KMS-11 (cell line): Measurements from ENCODE around the gene GPS1.

Experiments
- H2AFZ ChIP-seq: fragments of 200-600 bp; sonication (generic); 2 replicates; pipeline ENCODE4 v1.6.1; 2016; ENCODE audit warnings: antibody characterized with exemption, mixed run types, low read depth
- H3K27ac ChIP-seq: fragments of 200-600 bp; sonication (generic); 2 replicates; pipeline ENCODE4 v1.6.1; 2016; ENCODE audit warnings: mild to moderate bottlenecking, mixed run types
- H3K27me3 ChIP-seq: fragments of 200-600 bp; sonication (generic); 2 replicates; pipeline ENCODE4 v1.6.1; 2017; ENCODE audit warnings: mild to moderate bottlenecking, low read depth, mixed run types, moderate library complexity; ENCODE audit not compliant: insufficient read depth
- H3K36me3 ChIP-seq: fragments of 200-600 bp; sonication (generic); 2 replicates; pipeline ENCODE4 v1.6.1; 2017; ENCODE audit warnings: mild to moderate bottlenecking, mixed run types; ENCODE audit not compliant: insufficient read depth
- H3K4me1 ChIP-seq: fragments of 200-600 bp; sonication (generic); 2 replicates; pipeline ENCODE4 v1.6.1; 2016; ENCODE audit warnings: mild to moderate bottlenecking, low read depth, mixed run types; ENCODE audit not compliant: poor library complexity, severe bottlenecking
- H3K4me2 ChIP-seq: fragments of 200-600 bp; sonication (generic); 2 replicates; pipeline ENCODE4 v1.7.0; 2016; ENCODE audit warnings: mild to moderate bottlenecking, mixed run types
- H3K4me3 ChIP-seq: fragments of 200-600 bp; sonication (generic); IDR thresholded peaks from 2 replicates; pipeline ENCODE4 v1.6.1; 2017; ENCODE audit warnings: low read depth, low read length, mixed read lengths; ENCODE audit not compliant: insufficient read depth
- H3K79me2 ChIP-seq: fragments of 200-600 bp; sonication (generic); 2 replicates; pipeline ENCODE4 v1.6.1; 2016; ENCODE audit warnings: low read depth, mixed run types; ENCODE audit not compliant: insufficient read depth
- H3K9ac ChIP-seq: fragments of 200-600 bp; sonication (generic); 2 replicates; pipeline ENCODE4 v1.6.1; 2016; ENCODE audit warnings: mild to moderate bottlenecking, mixed run types
- H4K20me1 ChIP-seq: fragments of 200-600 bp; sonication (generic); 2 replicates; pipeline ENCODE4 v1.6.1; 2016; ENCODE audit warnings: mild to moderate bottlenecking, mixed run types; ENCODE audit not compliant: insufficient read depth
- TF ChIP-seq, protein P1 (sequence below): fragments of 200-600 bp; sonication (generic); conservative IDR thresholded peaks from 2 replicates; pipeline ENCODE4 v1.6.1; 2017; ENCODE audit warnings: low read depth, mild to moderate bottlenecking, antibody characterized with exemption, low read length, moderate library complexity, mixed read lengths

Gene GPS1

GRCh38 chr17:82011617-82012187 is 40.0 kb upstream of the GPS1 start:
- H3K4me3 ChIP-seq: no peak overlapping the region
- H2AFZ ChIP-seq: no peak overlapping the region
- H3K9ac ChIP-seq: no peak overlapping the region
- TF ChIP-seq, protein P1, sequence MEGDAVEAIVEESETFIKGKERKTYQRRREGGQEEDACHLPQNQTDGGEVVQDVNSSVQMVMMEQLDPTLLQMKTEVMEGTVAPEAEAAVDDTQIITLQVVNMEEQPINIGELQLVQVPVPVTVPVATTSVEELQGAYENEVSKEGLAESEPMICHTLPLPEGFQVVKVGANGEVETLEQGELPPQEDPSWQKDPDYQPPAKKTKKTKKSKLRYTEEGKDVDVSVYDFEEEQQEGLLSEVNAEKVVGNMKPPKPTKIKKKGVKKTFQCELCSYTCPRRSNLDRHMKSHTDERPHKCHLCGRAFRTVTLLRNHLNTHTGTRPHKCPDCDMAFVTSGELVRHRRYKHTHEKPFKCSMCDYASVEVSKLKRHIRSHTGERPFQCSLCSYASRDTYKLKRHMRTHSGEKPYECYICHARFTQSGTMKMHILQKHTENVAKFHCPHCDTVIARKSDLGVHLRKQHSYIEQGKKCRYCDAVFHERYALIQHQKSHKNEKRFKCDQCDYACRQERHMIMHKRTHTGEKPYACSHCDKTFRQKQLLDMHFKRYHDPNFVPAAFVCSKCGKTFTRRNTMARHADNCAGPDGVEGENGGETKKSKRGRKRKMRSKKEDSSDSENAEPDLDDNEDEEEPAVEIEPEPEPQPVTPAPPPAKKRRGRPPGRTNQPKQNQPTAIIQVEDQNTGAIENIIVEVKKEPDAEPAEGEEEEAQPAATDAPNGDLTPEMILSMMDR: no peak
- no peak overlapping the region for H3K27ac ChIP-seq
- no peaks in the 10 kb centered on the region for H3K27me3 ChIP-seq
- no peak overlapping the region for H3K4me2 ChIP-seq
- no peaks in the 10 kb centered on the region for H3K79me2 ChIP-seq
- no peaks in the 10 kb centered on the region for H4K20me1 ChIP-seq
- no peaks in the 10 kb centered on the region for H3K36me3 ChIP-seq
- no peaks in the 10 kb centered on the region for H3K4me1 ChIP-seq

GRCh38 chr17:82012261-82012639 is 39.4 kb upstream of the GPS1 start:
- Histone ChIP-seq H3K27me3 (no peaks in the 10 kb centered on the region), H4K20me1 (no peaks in the 10 kb centered on the region), H3K9ac (no peak overlapping the region), H2AFZ (no peak overlapping the region), H3K4me2 (no peak overlapping the region), H3K79me2 (no peaks in the 10 kb centered on the region), H3K4me3 (no peak overlapping the region), H3K4me1 (no peaks in the 10 kb centered on the region), H3K36me3 (no peaks in the 10 kb centered on the region), H3K27ac (no peak overlapping the region)
- TF ChIP-seq, protein P1: no peak

DNA sequence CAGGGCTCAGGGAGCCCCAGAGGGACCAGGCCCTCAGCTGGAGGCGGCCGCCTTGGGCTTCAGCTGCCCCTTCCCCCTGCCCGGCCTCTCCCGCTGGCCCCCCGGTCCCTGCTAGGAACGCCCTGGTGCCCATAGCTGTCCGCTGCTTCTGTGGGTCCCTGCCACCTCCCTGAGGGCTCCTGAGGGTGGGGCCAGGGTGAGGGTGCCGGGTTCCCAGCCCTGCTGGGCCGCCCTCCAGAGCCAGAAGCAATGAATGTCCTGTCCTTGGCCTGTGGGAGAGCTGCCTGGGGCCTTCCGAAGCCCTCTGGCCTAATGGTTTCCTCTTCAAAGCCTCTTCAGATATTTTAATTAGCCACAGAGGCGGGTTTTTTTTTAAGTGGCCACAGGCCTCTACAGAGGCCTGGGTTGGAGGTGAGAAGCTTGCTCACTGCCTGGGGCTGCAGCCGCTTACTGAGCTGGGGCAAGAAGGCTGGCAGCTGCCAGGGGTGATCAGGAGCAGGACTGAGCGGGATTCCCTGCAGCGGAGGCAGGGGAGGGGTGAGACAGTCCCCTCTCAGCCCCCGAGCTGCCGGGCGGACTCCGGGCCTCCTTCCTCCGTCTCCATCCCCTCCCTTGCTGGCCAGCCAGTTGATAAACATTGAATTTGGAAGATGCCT is 38.9 kb upstream of the GPS1 start:
- no peaks in the 10 kb centered on the region for H3K79me2 ChIP-seq
- no peak overlapping the region for H3K4me2 ChIP-seq
- H2AFZ ChIP-seq: no peak overlapping the region
- H3K36me3 ChIP-seq: no peaks in the 10 kb centered on the region
- no peak overlapping the region for H3K9ac ChIP-seq
- H3K4me1 ChIP-seq: no peaks in the 10 kb centered on the region
- no peak overlapping the region for H3K27ac ChIP-seq
- H3K27me3 ChIP-seq: no peaks in the 10 kb centered on the region
- no peak overlapping the region for H3K4me3 ChIP-seq
- TF ChIP-seq, protein P1: no peak
- no peaks in the 10 kb centered on the region for H4K20me1 ChIP-seq

GRCh38 chr17:82013341-82013740 is 38.4 kb upstream of the GPS1 start:
- no peak overlapping the region for H3K27ac ChIP-seq

More at GRCh38 chr17:82013341-82013740, 38.4 kb upstream of the GPS1 start:
- H3K79me2 ChIP-seq: no peaks in the 10 kb centered on the region
- no peak overlapping the region for H3K4me2 ChIP-seq
- H3K9ac ChIP-seq: no peak overlapping the region
- H3K36me3 ChIP-seq: no peaks in the 10 kb centered on the region
- no peaks in the 10 kb centered on the region for H3K4me1 ChIP-seq
- TF ChIP-seq, protein P1: no peak
- H4K20me1 ChIP-seq: no peaks in the 10 kb centered on the region
- no peak overlapping the region for H3K4me3 ChIP-seq
- H3K27me3 ChIP-seq: no peaks in the 10 kb centered on the region
- no peak overlapping the region for H2AFZ ChIP-seq
